NB4 (cell line): ENCODE data around the gene TLL2.

Source experiments
- CTCF ChIP-seq: IDR thresholded peaks from one replicate; pipeline ENCODE4 v1.5.1; 2012; ENCODE audit warnings: low read depth, low read length
- POLR2A ChIP-seq: IDR thresholded peaks from 2 replicates; pipeline ENCODE4 v1.6.1; 2011; ENCODE audit warnings: mild to moderate bottlenecking; ENCODE audit not compliant: insufficient read length; ENCODE audit errors: extremely low read depth

- TF ChIP-seq CTCF (no peak), POLR2A (no peak)
These were observed 8.3 kb downstream of the TLL2 start for GRCh38 chr10:96505150-96506136.
